Measurements from ENCODE around the gene CYSRT1.
A peak's percentile ranks its signal among the peaks of the same experiment; 100 is the strongest.
"Not testable (repeated sequence)": the region's sequence is repeated elsewhere in the genome, so short reads cannot be mapped to it uniquely, and the experiment has no call there.

Gene CYSRT1

DNA sequence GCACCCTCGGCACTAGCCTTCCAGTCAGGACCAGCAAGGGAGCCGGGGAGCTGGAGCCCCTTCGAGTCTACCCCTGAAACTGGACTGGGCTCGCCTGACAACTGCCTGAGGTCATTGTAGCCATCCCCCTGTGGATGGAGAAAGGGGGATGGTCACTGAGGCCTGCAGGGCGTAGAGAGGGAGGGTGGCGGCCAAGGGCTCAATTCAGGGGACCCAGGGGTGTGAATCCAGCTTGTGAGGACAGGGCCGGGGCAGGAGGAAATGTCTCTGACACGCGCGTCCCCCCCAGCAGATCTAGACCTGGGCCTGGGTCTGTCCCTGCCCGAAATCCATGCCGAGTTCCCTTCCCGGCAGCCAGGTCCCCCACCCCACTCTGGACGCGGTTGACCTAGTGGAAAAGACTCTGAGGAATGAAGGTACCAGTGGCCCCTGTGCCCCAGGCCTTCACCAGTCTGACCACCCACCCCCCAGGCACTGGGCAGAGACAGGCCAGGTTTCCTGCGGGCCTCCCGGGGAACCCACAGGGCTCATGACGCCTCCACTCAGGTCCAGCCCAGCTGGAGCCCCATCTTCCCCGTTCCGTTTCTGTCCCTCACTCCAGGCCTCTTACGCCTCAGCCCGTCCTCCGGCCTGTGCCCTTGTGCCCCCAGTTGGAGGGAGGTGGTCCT, 6.5 kb downstream of the CYSRT1 start:
- Mint-ChIP-seq H3K36me3 (ENCODE audit: low read depth) (no peaks in the 10 kb centered on the region), H3K4me3 (no peak overlapping the region), H3K9me3 (no peaks in the 10 kb centered on the region), H3K27me3 (ENCODE audit: low read depth) (no peaks in the 10 kb centered on the region), H3K4me1 (ENCODE audit: low read depth) (peaks cover 3% of the 10 kb centered on the region), H3K27ac (no peak overlapping the region)

- H3K27me3 Mint-ChIP-seq (ENCODE audit: low read depth): no peaks in the 10 kb centered on the region
- H3K4me3 Mint-ChIP-seq: no peak overlapping the region
- no peaks in the 10 kb centered on the region for H3K9me3 Mint-ChIP-seq
- no peaks in the 10 kb centered on the region for H3K36me3 Mint-ChIP-seq (ENCODE audit: low read depth)
- H3K4me1 Mint-ChIP-seq (ENCODE audit: low read depth): peaks cover 3% of the 10 kb centered on the region
- no peak overlapping the region for H3K27ac Mint-ChIP-seq
Observed at GRCh38 chr9:137232101-137232500, 7.1 kb downstream of the CYSRT1 start.

DNA sequence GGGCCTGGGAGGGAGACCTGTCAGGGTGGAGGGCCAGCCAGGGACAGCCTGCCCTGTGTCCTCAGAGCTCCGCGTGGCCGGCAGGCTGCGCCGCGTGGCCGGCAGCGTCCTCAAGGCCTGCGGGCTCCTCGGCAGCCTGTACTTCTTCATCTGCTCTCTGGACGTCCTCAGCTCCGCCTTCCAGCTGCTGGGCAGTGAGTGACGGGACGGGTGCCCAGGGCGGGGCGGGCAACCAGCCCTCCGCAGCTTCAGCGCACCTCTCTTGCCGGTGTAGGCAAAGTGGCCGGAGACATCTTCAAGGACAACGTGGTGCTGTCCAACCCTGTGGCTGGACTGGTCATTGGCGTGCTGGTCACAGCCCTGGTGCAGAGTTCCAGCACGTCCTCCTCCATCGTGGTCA, 7.5 kb downstream of the CYSRT1 start:
- Mint-ChIP-seq H3K27ac (no peak overlapping the region), H3K36me3 (ENCODE audit: low read depth) (no peaks in the 10 kb centered on the region), H3K4me1 (ENCODE audit: low read depth) (peaks cover 2% of the 10 kb centered on the region), H3K27me3 (ENCODE audit: low read depth) (no peaks in the 10 kb centered on the region), H3K9me3 (no peaks in the 10 kb centered on the region), H3K4me3 (no peak overlapping the region)

DNA sequence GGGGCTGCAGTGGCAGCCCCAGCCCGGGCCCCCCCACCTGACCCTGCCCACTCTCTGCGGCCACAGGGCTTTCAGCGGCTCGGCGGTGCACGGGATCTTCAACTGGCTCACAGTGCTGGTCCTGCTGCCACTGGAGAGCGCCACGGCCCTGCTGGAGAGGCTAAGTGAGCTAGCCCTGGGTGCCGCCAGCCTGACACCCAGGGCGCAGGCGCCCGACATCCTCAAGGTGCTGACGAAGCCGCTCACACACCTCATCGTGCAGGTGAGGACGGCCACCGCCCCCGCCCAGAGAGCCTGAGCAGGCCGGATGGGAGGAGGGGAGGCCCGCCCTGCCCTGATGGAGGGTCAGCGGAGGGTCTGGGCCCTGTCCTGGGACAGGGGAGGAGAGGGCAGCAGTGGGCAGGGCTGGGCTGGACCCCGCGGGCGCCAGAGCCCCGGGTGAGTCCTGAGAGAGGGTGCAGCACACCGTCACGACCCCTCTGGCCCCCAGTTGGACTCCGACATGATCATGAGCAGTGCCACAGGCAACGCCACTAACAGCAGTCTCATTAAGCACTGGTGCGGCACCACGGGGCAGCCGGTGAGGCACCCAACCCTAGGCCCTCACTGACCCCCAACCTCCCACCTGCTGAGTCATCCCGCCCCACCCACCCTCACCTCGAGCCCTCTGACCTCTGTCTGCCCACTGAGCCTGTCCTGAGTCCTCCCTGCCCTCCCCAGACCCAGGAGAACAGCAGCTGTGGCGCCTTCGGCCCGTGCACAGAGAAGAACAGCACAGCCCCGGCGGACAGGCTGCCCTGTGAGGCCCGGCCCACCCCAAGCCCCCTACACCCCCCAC, 8.4 kb downstream of the CYSRT1 start:
- Mint-ChIP-seq H3K36me3 (ENCODE audit: low read depth) (no peaks in the 10 kb centered on the region), H3K27ac (no peak overlapping the region), H3K4me3 (no peak overlapping the region), H3K4me1 (ENCODE audit: low read depth) (no peaks in the 10 kb centered on the region), H3K9me3 (no peaks in the 10 kb centered on the region), H3K27me3 (ENCODE audit: low read depth) (no peaks in the 10 kb centered on the region)

GRCh38 chr9:137234055-137234697, 9.2 kb downstream of the CYSRT1 start:
- no peaks in the 10 kb centered on the region for H3K27me3 Mint-ChIP-seq (ENCODE audit: low read depth)
- no peaks in the 10 kb centered on the region for H3K36me3 Mint-ChIP-seq (ENCODE audit: low read depth)
- peaks cover 2% of the 10 kb centered on the region for H3K4me1 Mint-ChIP-seq (ENCODE audit: low read depth)
- no peak overlapping the region for H3K27ac Mint-ChIP-seq
- no peak overlapping the region for H3K4me3 Mint-ChIP-seq
- no peaks in the 10 kb centered on the region for H3K9me3 Mint-ChIP-seq

- no peak overlapping the region for H3K27ac Mint-ChIP-seq
- no peak overlapping the region for H3K4me3 Mint-ChIP-seq
- peaks cover 2% of the 10 kb centered on the region for H3K4me1 Mint-ChIP-seq (ENCODE audit: low read depth)
- H3K9me3 Mint-ChIP-seq: no peaks in the 10 kb centered on the region
- no peaks in the 10 kb centered on the region for H3K36me3 Mint-ChIP-seq (ENCODE audit: low read depth)
- no peaks in the 10 kb centered on the region for H3K27me3 Mint-ChIP-seq (ENCODE audit: low read depth)
Observed at GRCh38 chr9:137234758-137235423, 9.9 kb downstream of the CYSRT1 start.

DNA sequence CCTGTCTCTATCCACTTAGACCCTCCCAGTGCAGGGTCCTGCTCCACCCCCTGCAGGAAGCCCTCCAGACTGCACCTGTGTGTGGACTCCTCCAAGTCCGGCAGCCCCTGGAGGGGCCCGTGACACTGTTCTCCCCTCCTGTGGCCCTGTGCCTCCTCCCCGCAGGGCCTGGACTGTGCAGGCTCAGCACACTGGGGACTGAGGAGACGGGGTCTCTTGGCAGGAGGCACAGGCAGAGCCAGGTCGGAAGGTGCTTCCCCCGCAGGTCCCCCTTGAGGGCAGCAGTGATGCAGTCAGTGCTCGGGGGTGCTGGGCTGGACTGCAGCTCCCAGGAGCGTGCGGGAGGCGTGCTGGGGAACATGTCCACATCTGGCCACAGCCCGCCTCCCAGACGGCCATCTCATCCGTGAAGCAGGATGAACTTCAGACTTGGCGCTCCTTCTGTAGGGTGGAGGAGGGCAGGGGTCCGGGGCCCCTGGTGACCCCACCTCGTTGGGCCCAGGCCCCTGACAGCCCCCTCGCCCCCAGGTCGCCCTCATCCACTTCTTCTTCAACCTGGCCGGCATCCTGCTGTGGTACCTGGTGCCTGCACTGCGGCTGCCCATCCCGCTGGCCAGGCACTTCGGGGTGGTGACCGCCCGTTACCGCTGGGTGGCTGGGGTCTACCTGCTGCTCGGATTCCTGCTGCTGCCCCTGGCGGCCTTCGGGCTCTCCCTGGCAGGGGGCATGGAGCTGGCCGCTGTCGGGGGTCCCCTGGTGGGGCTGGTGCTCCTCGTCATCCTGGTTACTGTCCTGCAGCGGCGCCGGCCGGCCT, 10.7 kb downstream of the CYSRT1 start:
- no peak overlapping the region for H3K4me3 Mint-ChIP-seq
- no peaks in the 10 kb centered on the region for H3K36me3 Mint-ChIP-seq (ENCODE audit: low read depth)
- H3K27me3 Mint-ChIP-seq (ENCODE audit: low read depth): no peaks in the 10 kb centered on the region
- peaks cover 2% of the 10 kb centered on the region for H3K4me1 Mint-ChIP-seq (ENCODE audit: low read depth)
- H3K9me3 Mint-ChIP-seq: no peaks in the 10 kb centered on the region
- no peak overlapping the region for H3K27ac Mint-ChIP-seq

- Mint-ChIP-seq H3K36me3 (ENCODE audit: low read depth) (peaks cover 4% of the 10 kb centered on the region), H3K27ac (no peak overlapping the region), H3K9me3 (no peaks in the 10 kb centered on the region), H3K4me1 (ENCODE audit: low read depth) (peaks cover 2% of the 10 kb centered on the region), H3K4me3 (no peak overlapping the region), H3K27me3 (ENCODE audit: low read depth) (no peaks in the 10 kb centered on the region)
Observed at GRCh38 chr9:137236238-137236935, 11.4 kb downstream of the CYSRT1 start.

DNA sequence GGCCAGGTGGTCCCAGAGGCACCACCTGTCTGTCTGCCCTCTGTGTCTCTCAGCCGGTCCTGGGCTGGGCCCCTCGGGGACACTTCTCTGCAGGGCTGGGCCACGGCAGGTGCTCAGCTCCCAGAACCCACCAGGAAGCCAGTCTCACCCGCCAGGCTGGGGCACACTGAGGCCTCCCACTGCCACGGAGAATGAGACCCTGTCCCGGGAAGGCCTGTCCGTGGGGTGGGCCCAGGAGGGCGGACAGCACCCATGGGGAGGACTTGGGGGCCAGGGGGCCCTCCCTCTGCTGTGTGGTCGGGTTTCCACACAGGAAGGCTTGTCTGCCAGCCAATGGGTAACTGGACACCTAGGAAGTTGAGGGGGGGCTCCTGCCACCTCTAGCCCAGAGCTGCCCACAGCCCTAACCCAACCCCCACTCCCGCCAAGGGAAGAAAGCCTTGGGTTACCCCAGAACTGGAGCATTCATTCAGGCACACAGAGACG, 12.0 kb downstream of the CYSRT1 start:
- Mint-ChIP-seq H3K4me3 (no peak overlapping the region), H3K27me3 (ENCODE audit: low read depth) (no peaks in the 10 kb centered on the region), H3K36me3 (ENCODE audit: low read depth) (peaks cover 4% of the 10 kb centered on the region), H3K9me3 (no peaks in the 10 kb centered on the region), H3K27ac (no peak overlapping the region), H3K4me1 (ENCODE audit: low read depth) (peaks cover 2% of the 10 kb centered on the region)

GRCh38 chr9:137237759-137238726, 13.1 kb downstream of the CYSRT1 start:
- H3K36me3 Mint-ChIP-seq (ENCODE audit: low read depth): peaks cover 13% of the 10 kb centered on the region
- no peak overlapping the region for H3K4me3 Mint-ChIP-seq
- H3K27me3 Mint-ChIP-seq (ENCODE audit: low read depth): no peaks in the 10 kb centered on the region
- no peaks in the 10 kb centered on the region for H3K9me3 Mint-ChIP-seq
- H3K4me1 Mint-ChIP-seq (ENCODE audit: low read depth): peaks cover 11% of the 10 kb centered on the region
- no peak overlapping the region for H3K27ac Mint-ChIP-seq

GRCh38 chr9:137239541-137240200, 14.7 kb downstream of the CYSRT1 start:
- not testable (repeated sequence) for H3K27me3 Mint-ChIP-seq (ENCODE audit: low read depth); H3K9me3 Mint-ChIP-seq
- Mint-ChIP-seq H3K4me3 (peak overlapping the region; percentile 75), H3K36me3 (ENCODE audit: low read depth) (peaks cover 24% of the 10 kb centered on the region), H3K4me1 (ENCODE audit: low read depth) (peaks cover 23% of the 10 kb centered on the region), H3K27ac (peak overlapping the region; percentile 49)

- Mint-ChIP-seq H3K4me1 (ENCODE audit: low read depth) (peaks cover 23% of the 10 kb centered on the region), H3K27me3 (ENCODE audit: low read depth) (no peaks in the 10 kb centered on the region), H3K9me3 (no peaks in the 10 kb centered on the region), H3K4me3 (peak overlapping the region; percentile 75), H3K36me3 (ENCODE audit: low read depth) (peaks cover 24% of the 10 kb centered on the region), H3K27ac (peak overlapping the region; percentile 45)
Observed at GRCh38 chr9:137240318-137240840, 15.4 kb downstream of the CYSRT1 start.

All from T-helper 1 cell treated with Interleukin-12 subunit alpha and Interleukin-12 subunit beta and Interleukin-4 antibody, amounts not matched to agents 30 μg/mL and 1 μg/mL, for 36 hours (primary cell).